ENCODE results near the gene SLC6A9. TPM values are rescaled to one million over a fixed set of nuclear protein-coding genes. Genes with fewer than 3 reads are reported as not detected.

SLC6A9 gene
- polyA plus RNA-seq, 3 donors: not detected

GRCh38 chr1:44062656-44063179 is 31.5 kb upstream of the SLC6A9 start:
- Histone ChIP-seq H3K27ac (ENCODE audit: low read depth in 1 of 2, low read length in 2 of 2) (no peak overlapping the region), H3K4me3 (replicated peaks in 1 of 3; ENCODE audit: low read depth in 2 of 3, low read length in 3 of 3) (no peak overlapping the region), H3K9me3 (replicated peaks in 1 of 2; ENCODE audit: control insufficient read depth in 1 of 2, insufficient read depth in 1 of 2, low read length in 2 of 2) (no peaks in the 10 kb centered on the region), H3K9ac (ENCODE audit: insufficient read depth, low read length, poor library complexity, severe bottlenecking) (no peak overlapping the region), H3K4me2 (replicated peaks; ENCODE audit: extremely low read depth, low read length, poor library complexity, severe bottlenecking) (no peak overlapping the region), H3K27me3 (ENCODE audit: control insufficient read depth in 2 of 2, insufficient read depth in 2 of 2, low read length in 2 of 2) (no peaks in the 10 kb centered on the region), H2AFZ (ENCODE audit: insufficient read depth, low read depth, low read length, poor library complexity, severe bottlenecking) (no peak overlapping the region), H3K4me1 (ENCODE audit: control insufficient read depth in 1 of 2, insufficient read depth in 2 of 2, low read length in 2 of 2) (peaks cover 4 to 5% of the 10 kb centered on the region in 2 donors), H3K36me3 (replicated peaks in 1 of 2; ENCODE audit: control insufficient read depth in 1 of 2, insufficient read depth in 2 of 2, low read length in 2 of 2) (no peaks in the 10 kb centered on the region), H4K20me1 (ENCODE audit: insufficient read depth, low read length) (no peaks in the 10 kb centered on the region), H3K79me2 (ENCODE audit: insufficient read depth, low read length) (no peaks in the 10 kb centered on the region)
- Mint-ChIP-seq H3K27me3 (ENCODE audit: low read depth in 3 of 3) (peaks cover 0 to 6% (median 3%) of the 10 kb centered on the region in 3 donors), H3K4me1 (peaks cover 5% of the 10 kb centered on the region), H3K9me3 (no peaks in the 10 kb centered on the region), H3K36me3 (no peaks in the 10 kb centered on the region), H3K4me3 (no peak overlapping the region), H3K27ac (no peak overlapping the region)
- DNase-seq: no peak
- no peak for TF ChIP-seq CTCF (IDR thresholded peaks at IDR 0.05)
- intact Hi-C loops (cut with micrococcal nuclease): no loop called here
- WGBS (ENCODE audit: insufficient coverage): 100% methylated on average over 3 of the region's 5 CpGs

DNA sequence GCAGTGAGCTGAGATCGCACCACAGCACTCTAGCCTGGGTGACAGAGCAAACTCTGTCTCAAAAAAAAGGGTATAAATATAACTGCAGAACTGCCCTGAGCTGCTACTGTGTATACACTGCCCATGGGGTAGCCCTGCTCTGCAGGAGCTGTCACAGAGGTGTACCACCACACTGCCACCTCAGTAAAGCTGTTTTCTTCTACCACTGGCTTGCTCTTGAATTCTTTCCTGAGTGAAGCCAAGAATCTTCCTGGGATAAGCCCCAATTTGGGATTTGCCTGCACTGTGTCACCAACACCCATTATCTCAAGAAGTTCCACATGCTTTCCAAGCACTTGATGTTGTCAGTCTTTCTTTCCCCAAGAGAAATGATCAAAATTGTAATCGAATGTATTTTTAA is 30.6 kb upstream of the SLC6A9 start:
- Mint-ChIP-seq H3K36me3 (no peaks in the 10 kb centered on the region), H3K4me3 (no peak overlapping the region), H3K27me3 (ENCODE audit: low read depth in 3 of 3) (peaks cover 0 to 6% (median 3%) of the 10 kb centered on the region in 3 donors), H3K27ac (no peak overlapping the region), H3K9me3 (no peaks in the 10 kb centered on the region), H3K4me1 (no peaks in the 10 kb centered on the region)
- Histone ChIP-seq H3K9ac (ENCODE audit: insufficient read depth, low read length, poor library complexity, severe bottlenecking) (no peak overlapping the region), H3K27ac (ENCODE audit: low read depth in 1 of 2, low read length in 2 of 2) (no peak overlapping the region), H3K36me3 (replicated peaks in 1 of 2; ENCODE audit: control insufficient read depth in 1 of 2, insufficient read depth in 2 of 2, low read length in 2 of 2) (no peaks in the 10 kb centered on the region), H3K4me1 (ENCODE audit: control insufficient read depth in 1 of 2, insufficient read depth in 2 of 2, low read length in 2 of 2) (no peaks in the 10 kb centered on the region), H3K4me3 (replicated peaks in 1 of 3; ENCODE audit: low read depth in 2 of 3, low read length in 3 of 3) (no peak overlapping the region), H3K9me3 (replicated peaks in 1 of 2; ENCODE audit: control insufficient read depth in 1 of 2, insufficient read depth in 1 of 2, low read length in 2 of 2) (no peaks in the 10 kb centered on the region), H3K27me3 (ENCODE audit: control insufficient read depth in 2 of 2, insufficient read depth in 2 of 2, low read length in 2 of 2) (no peaks in the 10 kb centered on the region), H3K4me2 (replicated peaks; ENCODE audit: extremely low read depth, low read length, poor library complexity, severe bottlenecking) (no peak overlapping the region), H4K20me1 (ENCODE audit: insufficient read depth, low read length) (no peaks in the 10 kb centered on the region), H3K79me2 (ENCODE audit: insufficient read depth, low read length) (no peaks in the 10 kb centered on the region), H2AFZ (ENCODE audit: insufficient read depth, low read depth, low read length, poor library complexity, severe bottlenecking) (no peak overlapping the region)
- no peak for DNase-seq
- intact Hi-C loops (cut with micrococcal nuclease): no loop called here
- no peak for TF ChIP-seq CTCF (IDR thresholded peaks at IDR 0.05)
- 100% methylated on average over 1 of the region's 2 CpGs for WGBS (ENCODE audit: insufficient coverage)

All from CD14-positive monocyte (primary cell).